ENCODE results near the gene CCNDBP1. TPM values are rescaled to one million over a fixed set of nuclear protein-coding genes. Genes with fewer than 3 reads are reported as not detected.

The CCNDBP1 gene
- total RNA-seq, 1 experiment from 2014 or later = 34.1 TPM

DNA sequence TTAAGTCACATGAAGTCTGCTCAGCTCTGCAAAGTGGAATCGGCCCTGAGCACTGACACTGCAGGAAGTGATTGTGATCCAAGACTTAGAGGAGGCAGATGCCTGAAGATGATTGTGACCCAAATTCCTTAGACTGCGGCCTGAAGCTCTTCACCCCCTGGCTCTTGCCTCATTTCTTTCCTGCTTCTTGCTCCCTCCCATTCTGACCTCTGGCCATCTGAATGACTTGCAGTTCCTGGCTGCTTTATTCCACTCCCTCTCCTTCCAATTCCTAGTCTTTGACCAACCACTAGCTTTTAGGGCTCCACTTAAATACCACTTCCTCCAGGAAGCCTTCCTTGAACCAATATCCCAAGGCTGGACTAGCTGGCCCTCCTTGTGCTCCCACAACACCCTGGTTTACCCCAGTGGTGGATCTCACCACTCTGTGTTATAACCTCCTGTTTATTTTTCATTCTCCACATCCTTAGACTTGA, 45.5 kb downstream of the CCNDBP1 start:
- TF ChIP-seq, protein P1, sequence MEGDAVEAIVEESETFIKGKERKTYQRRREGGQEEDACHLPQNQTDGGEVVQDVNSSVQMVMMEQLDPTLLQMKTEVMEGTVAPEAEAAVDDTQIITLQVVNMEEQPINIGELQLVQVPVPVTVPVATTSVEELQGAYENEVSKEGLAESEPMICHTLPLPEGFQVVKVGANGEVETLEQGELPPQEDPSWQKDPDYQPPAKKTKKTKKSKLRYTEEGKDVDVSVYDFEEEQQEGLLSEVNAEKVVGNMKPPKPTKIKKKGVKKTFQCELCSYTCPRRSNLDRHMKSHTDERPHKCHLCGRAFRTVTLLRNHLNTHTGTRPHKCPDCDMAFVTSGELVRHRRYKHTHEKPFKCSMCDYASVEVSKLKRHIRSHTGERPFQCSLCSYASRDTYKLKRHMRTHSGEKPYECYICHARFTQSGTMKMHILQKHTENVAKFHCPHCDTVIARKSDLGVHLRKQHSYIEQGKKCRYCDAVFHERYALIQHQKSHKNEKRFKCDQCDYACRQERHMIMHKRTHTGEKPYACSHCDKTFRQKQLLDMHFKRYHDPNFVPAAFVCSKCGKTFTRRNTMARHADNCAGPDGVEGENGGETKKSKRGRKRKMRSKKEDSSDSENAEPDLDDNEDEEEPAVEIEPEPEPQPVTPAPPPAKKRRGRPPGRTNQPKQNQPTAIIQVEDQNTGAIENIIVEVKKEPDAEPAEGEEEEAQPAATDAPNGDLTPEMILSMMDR (conservative IDR thresholded peaks at IDR 0.05) = no peak
- peaks cover 17% of the 10 kb centered on the region for H3K27me3 Mint-ChIP-seq (ENCODE audit: low read depth)
- no peak overlapping the region for H3T11ph ChIP-seq (ENCODE audit: low read length)

More for the DNA sequence above, 45.5 kb downstream of the CCNDBP1 start:
- Histone ChIP-seq H3K4ac (ENCODE audit: low read depth, low read length) (no peak overlapping the region), H3K23ac (ENCODE audit: insufficient read length, low read depth, low read length) (no peak overlapping the region), H4K8ac (replicated peaks; ENCODE audit: insufficient read length, low read depth, low read length) (no peak overlapping the region), H3K23me2 (ENCODE audit: insufficient read length, low read depth, low read length, poor library complexity, severe bottlenecking) (no peaks in the 10 kb centered on the region), H4K20me1 (ENCODE audit: control insufficient read depth, insufficient read depth, insufficient read length) (no peaks in the 10 kb centered on the region), H2BK120ac (ENCODE audit: low read depth, low read length, poor library complexity, severe bottlenecking) (no peak overlapping the region), H3K9ac (ENCODE audit: extremely low read depth, insufficient read length, low read length) (no peak overlapping the region), H3K4me1 (ENCODE audit: insufficient read depth, low read length) (no peaks in the 10 kb centered on the region), H3K56ac (ENCODE audit: insufficient read length, low read depth, low read length) (no peak overlapping the region), H4K91ac (ENCODE audit: insufficient read length, low read depth, low read length) (no peak overlapping the region), H4K5ac (ENCODE audit: insufficient read length, low read depth, low read length) (no peak overlapping the region), H2AFZ (ENCODE audit: low read length) (no peak overlapping the region), H3K27me3 (ENCODE audit: insufficient read depth, low read length) (no peaks in the 10 kb centered on the region), H2BK15ac (ENCODE audit: low read depth, low read length) (no peak overlapping the region), H3K27ac (ENCODE audit: insufficient read length, low read depth, low read length) (no peak overlapping the region), H3K4me2 (ENCODE audit: insufficient read depth, insufficient read length, low read length) (no peak overlapping the region), H3K9me3 (ENCODE audit: control insufficient read depth, low read depth, low read length) (no peaks in the 10 kb centered on the region), H2BK12ac (ENCODE audit: insufficient read length, low read depth, low read length) (no peak overlapping the region), H3K79me1 (ENCODE audit: insufficient read depth, low read depth, low read length, poor library complexity, severe bottlenecking) (no peaks in the 10 kb centered on the region), H3K18ac (ENCODE audit: insufficient read length, low read depth, low read length) (no peak overlapping the region), H2AK5ac (ENCODE audit: insufficient read length, low read length) (no peak overlapping the region), H3K79me2 (ENCODE audit: insufficient read depth, low read length) (no peaks in the 10 kb centered on the region), H3K14ac (ENCODE audit: insufficient read depth, low read length) (no peak overlapping the region), H2BK5ac (ENCODE audit: insufficient read length, low read length) (no peak overlapping the region), H2BK20ac (ENCODE audit: low read depth, low read length, poor library complexity, severe bottlenecking) (no peak overlapping the region)
- no peaks in the 10 kb centered on the region; a peak in 1 of 5 replicates for H3K9me3 Mint-ChIP-seq
- no peaks in the 10 kb centered on the region for H3K4me1 Mint-ChIP-seq
- no peak overlapping the region for H3K4me3 Mint-ChIP-seq
- H3K36me3 Mint-ChIP-seq (ENCODE audit: insufficient read depth in 1 of 3, low read depth in 3 of 3) = no peaks in the 10 kb centered on the region
- H3K27ac Mint-ChIP-seq = peak overlapping the region in 1 of 3 experiments; percentile 36; a peak in 1 of 7 replicates
- WGBS (ENCODE audit: extremely low coverage, insufficient read length, low lambda C conversion rate) = no CpG with 5 or more reads among the region's 2 CpGs
- DNase-seq = no peak
